HCT116 (cell line): Measurements from ENCODE around the gene DEXI.

ENCODE experiments used
- ATF3 ChIP-seq: IDR thresholded peaks from 2 replicates; pipeline ENCODE4 v1.6.1; 2012
- CEBPB ChIP-seq: IDR thresholded peaks from 2 replicates; pipeline ENCODE4 v1.6.1; 2012; ENCODE audit warnings: low read depth
- CTCF ChIP-seq, 3 experiments: fragments of 200-600 bp in 1 of 3; sonication (generic) in 1 of 3; IDR thresholded peaks in 2 of 3; conservative IDR thresholded peaks in 1 of 3; 2 replicates each; pipeline ENCODE4 v1.5.1; 2012 to 2017; ENCODE audit warnings: low read depth in 2 of 3, low read length in 2 of 3, antibody characterized with exemption in 1 of 3, borderline replicate concordance in 1 of 3, control low read depth in 1 of 3, mild to moderate bottlenecking in 1 of 3, mixed read lengths in 1 of 3, mixed run types in 1 of 3, moderate library complexity in 1 of 3; ENCODE audit not compliant: insufficient read depth in 1 of 3
- EGR1 ChIP-seq: IDR thresholded peaks from 2 replicates; pipeline ENCODE4 v1.6.1; 2012; ENCODE audit warnings: low read depth
- EZH2 ChIP-seq: fragments of 200-600 bp; sonication (generic); IDR thresholded peaks from 2 replicates; pipeline ENCODE4 v1.6.1; 2017; ENCODE audit warnings: antibody characterized with exemption, mixed run types
- JUND ChIP-seq: IDR thresholded peaks from 2 replicates; pipeline ENCODE4 v1.6.1; 2012
- POLR2A ChIP-seq: IDR thresholded peaks from 2 replicates; pipeline ENCODE4 v1.7.0; 2011; ENCODE audit warnings: borderline replicate concordance; ENCODE audit not compliant: insufficient read depth, insufficient read length; ENCODE audit errors: extremely low read depth
- POLR2AphosphoS5 ChIP-seq: IDR thresholded peaks from 2 replicates; pipeline ENCODE4 v1.6.1; 2011; ENCODE audit warnings: mild to moderate bottlenecking, low read depth, low read length, moderate library complexity
- RAD21 ChIP-seq: IDR thresholded peaks from 2 replicates; pipeline ENCODE4 v1.6.1; 2012; ENCODE audit warnings: low read depth, mild to moderate bottlenecking
- REST ChIP-seq: IDR thresholded peaks from 2 replicates; pipeline ENCODE4 v1.6.1; 2012; ENCODE audit warnings: low read depth
- SIN3A ChIP-seq: IDR thresholded peaks from 2 replicates; pipeline ENCODE4 v1.6.1; 2012; ENCODE audit warnings: low read depth
- ZFX ChIP-seq: fragments of 450-650 bp; IDR thresholded peaks from 2 replicates; pipeline ENCODE4 v1.6.1; 2017

GRCh38 chr16:10981697-10982216 lies 39.5 kb upstream of the DEXI start:
- TF ChIP-seq POLR2A (no peak), JUND (no peak), REST (no peak), CTCF (IDR thresholded peaks at IDR 0.05 in 2 of 3, conservative IDR thresholded peaks at IDR 0.05 in 1 of 3; ENCODE audit: borderline replicate concordance in 1 of 3, insufficient read depth in 1 of 3, low read depth in 2 of 3, low read length in 2 of 3) (peak; percentile 38 to 79 (median 72); a peak in 5 of 6 replicates), ATF3 (no peak), POLR2AphosphoS5 (no peak), ZFX (no peak), CEBPB (no peak), SIN3A (no peak), RAD21 (peak; percentile 37), EZH2 (no peak), EGR1 (no peak)
